HS-5 (cell line): ENCODE measurements around the gene DHX29.

Experiments used
- DNase-seq: peaks from one replicate; pipeline ENCODE4 v3.0.0-alpha.2; 2012; ENCODE audit warnings: low read depth

The DHX29 gene

DNA sequence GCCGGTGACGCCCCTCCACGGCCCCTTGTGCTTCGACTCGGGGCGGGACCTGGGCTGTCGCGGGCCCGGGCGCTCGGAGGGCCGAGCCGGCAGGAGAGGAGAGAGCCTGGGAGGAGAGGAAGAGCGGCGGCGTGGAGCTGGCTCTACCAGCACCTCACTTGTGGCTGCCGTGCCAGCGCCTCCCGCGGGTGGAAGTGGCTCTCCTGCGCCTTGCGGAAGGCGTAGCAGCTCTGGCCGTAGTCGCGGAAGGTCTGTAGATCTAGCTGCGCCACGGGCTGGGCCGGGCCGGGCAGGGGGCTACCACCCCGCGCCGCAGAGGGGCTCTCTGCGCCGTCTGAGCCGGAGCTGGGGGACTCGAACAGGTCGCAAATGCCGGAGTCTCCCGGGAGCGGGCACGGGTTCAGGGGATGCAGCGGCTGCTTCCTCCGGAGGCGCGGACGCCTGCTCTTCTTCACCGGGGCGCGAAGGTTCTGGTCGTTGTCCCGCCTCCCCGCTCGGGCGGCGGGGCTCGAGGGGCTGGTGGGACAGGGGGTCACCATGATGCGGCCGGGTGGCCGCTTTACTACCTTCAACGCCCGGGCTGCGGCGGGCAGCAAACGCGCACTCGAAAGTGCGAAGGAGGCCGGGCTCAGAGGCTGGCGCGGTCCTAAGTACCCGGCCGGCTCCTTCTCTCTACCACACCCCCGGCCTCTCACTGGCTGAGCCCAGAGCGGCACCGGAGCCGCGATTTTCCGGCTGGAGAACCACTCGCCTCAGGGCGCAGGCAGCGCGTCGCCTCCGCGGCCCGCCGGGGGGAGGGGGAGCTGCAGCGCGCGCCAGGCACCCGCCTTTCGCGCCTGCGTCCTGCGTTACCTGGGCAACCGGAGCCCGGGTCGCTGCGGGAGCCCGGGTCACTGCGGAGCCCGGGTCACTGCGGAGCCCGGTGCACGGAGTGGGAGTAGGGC lies 74.2 kb downstream of the DHX29 start, which contains the start of gene CCNO:
CCNO (minus strand) TSS at position 624 of the 944 bp plus-strand sequence; CDS start at position 539, 85 bp downstream.
- DNase-seq = peak; percentile 58

GRCh38 chr5:55232271-55232984 lies 75.1 kb downstream of the DHX29 start:
- no peak for DNase-seq

DNA sequence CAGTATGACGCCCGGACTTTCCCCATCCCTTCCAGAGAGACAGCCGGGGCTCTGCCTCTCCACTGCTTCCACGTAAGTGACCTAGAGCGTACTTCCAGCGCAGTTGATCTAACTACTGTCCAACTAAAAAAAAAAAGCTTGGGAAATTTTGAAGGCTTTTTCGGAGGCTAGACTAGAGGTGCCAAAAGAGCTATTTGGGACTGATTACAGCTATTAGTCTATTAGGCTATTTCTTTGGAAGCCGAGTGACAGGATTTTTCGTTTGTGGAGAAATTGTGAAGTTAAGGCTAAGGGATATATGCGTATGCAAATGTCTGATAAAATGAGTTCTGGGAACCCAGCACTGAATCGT lies 75.6 kb downstream of the DHX29 start:
- no peak for DNase-seq

DNA sequence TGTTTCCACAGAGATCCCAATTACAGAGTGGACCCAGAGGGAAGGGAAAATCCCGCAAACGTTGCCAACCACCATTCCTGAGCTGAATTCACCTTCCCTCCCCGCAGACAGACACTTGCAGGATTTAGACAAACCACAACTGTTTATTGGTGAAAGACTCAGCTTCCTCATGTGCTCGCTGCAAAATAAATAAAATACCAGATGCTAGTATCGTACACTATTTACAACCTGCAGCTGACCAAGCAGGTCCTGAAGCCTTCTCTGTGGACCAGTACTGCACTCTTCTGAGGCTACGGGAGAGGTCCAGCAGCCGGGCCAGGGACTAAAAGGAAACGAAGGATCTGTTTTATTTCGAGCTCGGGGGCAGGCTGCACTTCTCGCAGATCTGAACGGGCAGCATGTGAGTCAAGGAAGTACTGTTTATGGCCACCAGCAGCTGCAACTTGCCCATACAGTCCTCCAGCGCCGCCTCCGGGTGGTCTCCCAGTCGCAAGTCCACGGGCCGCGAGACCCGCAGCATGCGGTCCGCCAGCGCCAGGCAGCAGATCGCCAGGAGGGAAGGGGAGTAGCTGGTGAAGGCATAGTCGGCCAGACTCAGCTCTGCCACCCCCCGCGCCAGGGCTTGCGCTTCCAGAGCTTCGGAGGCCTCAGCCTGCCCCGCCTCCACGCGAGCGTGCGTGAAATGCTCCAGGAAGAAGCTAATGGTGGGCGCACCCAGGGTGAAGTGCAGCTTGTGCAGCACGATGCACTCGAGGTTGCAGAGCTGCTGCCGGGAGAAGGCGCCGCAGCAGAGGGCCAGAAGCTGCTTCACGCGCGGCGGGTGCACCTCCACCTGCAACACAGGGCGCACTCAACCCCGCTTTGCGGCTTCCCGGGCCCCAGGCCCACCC lies 76.2 kb downstream of the DHX29 start:
- no peak for DNase-seq

DNA sequence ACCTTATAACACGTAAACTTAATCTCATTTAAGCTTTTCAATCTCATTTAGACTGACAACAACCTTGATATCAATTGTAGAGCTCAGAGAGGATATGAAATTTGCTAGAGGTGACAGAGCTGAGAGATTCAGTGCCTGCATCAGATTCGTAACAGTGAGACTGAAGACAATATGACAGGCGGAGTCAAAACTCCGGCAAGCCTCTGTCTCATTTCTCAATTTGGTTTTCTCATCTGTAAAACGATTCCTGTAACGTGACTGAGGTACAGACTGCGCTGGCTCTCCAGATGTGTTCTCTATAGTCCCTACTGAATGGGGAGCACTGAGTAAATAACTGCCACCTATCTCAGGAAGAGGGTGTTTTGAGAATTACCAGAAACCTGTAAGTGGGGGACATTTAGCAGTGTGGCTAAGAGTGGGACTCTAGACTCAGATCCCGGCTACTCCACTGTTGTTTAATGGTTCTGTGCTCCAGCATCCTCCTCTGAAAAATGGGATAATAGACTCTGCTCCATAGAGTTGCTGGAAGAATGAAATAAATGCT lies 77.3 kb downstream of the DHX29 start:
- no peak for DNase-seq

DNA sequence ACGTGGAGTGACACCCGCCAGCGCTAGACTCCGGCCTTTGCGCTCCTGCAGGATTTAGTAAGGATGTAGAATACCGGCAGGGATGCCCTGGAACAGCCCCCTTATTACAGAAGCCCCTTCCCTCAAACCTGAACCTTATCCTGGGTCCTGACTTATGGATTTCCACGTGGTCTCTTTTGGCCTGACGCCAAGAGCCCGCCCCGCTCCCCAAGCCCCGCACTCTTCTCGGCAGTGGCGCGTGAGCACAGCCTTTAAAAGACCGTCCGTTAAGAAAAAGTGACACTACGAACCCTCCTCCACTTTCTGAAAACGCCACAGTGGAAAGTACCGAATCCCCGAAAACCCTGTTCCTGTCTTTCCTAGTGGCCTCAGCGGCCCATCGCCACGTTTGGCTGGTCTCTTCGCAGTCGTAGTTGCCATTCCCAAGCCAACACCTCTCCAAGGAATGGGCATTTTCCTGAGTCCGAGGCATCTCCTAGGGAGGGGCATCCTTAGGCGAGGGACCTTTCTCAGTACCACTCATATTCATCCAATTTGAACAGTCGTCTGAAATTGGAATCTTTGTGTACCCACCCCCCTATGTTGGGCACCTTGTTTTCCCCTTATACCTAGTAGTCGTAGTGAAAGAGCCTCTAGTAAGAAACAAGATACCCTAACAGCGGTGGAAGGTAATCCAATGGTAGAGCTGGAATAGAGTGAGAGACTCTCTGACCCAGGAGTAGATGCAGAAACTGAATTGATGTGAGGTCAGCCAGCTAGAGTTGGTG lies 79.6 kb downstream of the DHX29 start:
- DNase-seq = no peak

DNA sequence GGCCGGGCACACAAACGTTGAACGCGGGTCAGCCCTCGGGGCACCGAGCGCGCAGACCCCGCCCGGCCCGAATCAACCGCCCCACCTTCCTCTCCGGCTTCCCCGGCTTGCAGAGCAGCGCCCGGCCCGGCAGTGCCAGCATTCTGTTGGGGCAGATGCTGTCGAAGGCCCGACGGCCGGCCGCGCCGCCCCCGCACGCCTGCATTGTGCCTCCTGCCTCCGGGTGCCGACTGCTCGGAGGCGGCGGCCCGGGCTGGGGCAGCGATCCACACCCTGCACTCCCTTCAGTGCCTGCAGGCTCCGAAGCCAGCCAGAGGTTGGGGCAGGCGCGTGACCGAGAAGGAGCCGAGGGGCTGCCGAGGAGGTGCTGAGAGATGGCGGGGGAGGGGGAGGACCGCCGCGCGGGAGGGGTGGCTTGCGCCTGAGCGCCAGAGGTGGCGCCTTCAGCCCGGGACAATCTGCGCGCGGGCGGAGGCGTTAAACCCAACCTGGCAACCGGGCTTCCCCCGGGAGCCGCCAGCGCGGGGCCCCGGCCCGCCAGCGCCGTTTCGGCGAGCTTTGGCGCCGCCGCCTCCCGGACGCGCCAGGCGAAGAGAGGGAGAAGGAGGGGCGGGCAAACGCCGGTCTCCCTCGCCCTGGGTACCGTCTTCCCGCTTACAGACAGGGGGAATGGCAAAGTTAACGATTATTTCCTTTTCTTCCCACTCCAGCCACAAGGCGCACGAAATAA lies 80.4 kb downstream of the DHX29 start, which contains the start of gene MCIDAS:
MCIDAS (minus strand) TSS at position 382 of the 730 bp plus-strand sequence; CDS start at position 205, 177 bp downstream.
- peak; percentile 46 for DNase-seq

DNA sequence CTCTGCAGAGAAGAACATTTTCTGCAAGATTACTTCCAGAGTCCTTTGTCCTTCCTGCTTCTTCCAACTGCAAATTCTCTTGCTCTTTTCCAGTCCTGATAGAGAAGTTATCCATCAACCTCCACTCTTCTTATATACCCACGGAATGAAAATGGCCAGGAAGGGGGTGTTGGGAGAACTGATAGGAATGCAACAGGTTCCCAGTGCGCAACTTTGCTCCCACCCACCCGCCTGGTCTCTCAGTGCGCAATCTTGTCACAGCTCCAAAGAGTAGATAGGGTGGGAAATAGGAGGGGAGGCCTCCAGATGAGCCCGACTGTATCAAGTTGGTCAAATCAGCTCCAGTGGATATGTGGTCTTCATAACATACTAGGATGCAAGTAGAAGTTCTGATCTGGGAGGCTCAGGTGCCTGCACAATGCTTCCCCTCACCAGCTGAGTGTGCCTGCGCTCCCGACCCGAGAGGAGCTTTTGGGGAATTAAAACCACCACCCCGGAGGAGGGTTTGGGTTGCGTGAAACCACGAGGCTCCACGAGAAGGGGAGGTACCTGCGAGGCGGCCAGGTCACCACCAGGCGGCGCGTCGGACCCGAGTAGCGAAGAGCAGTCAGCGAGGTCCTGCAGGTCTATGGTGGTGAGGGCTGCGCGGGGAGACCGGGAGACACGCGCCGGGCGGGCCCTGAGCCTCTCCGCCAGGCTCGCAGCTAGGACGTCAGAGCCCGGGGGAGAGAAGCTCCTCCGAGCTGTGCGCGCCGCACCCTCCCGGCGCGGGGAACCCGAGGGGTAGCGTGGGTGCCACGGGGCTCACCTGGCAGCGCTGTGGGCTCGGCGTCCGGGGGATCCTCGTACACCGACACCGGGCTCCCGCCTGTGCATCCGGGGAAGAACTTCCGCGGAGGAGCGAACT lies 81.2 kb downstream of the DHX29 start:
- DNase-seq = peak; percentile 55

- DNase-seq = no peak
Measured at GRCh38 chr5:55225346-55225745, 82.1 kb downstream of the DHX29 start.

DNA sequence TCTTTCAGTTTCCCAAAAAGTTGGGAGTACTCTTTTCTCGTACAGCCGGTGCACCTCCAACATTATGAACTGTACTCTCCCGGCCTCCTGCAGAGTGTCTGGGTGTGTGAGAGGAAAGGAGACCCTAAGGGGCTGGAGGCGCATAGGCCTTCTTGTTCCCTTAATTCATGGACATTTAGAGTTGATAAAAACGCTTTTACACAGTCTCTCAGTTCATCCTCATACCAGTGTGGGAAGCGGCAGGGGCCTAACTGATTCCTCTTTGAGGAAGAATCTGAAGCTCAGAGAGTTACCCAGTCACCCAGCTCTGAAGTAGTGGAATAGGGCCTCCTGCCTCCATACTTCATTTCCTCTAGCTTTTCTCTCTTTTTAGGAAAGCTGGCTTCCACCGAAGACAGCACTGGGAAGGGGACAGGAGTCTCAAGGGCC lies 83.7 kb downstream of the DHX29 start:
- DNase-seq = no peak

GRCh38 chr5:55222985-55223811 lies 84.3 kb downstream of the DHX29 start:
- DNase-seq = no peak

- no peak for DNase-seq
Measured at GRCh38 chr5:55222092-55222984, 85.2 kb downstream of the DHX29 start.

DNA sequence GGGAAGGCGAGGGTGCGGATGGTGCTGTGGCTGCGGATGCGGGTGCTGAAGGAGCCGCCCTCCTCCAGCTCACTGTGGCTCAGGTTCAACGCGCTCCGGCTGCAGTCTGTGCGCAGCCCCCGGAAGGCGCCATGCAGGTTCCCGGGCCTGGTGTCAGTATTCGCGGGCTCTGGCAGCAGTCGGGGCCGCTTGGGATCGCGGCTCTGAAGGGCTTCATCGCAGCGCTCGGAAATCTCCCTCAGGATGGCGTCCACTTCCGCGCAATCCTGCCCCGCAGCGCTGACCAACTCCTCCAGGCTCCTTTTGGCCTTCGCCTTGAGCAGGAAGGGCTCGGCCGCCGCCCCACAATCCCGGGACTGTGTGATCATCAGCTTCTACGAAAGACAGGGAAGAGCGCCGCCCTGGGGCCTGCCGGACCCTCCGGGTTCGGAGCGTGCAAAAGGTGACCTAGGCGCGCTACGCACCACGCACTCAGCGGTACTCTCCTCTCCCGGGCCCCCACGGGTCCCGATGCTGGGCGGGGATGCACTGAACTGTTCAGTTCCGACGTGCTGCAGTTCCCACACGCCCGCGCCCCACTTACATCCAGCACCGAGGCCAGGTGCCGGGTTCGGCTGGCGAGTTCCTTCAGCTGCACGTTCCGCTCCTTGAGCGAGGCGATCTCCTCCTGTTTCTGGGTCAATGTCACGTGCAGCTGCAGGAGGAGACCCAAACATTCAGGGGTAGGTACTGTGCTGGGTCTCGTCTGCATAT lies 86.9 kb downstream of the DHX29 start:
- DNase-seq = no peak

GRCh38 chr5:55219770-55220169 lies 87.7 kb downstream of the DHX29 start:
- no peak for DNase-seq

- DNase-seq = no peak
Measured at GRCh38 chr5:55218967-55219366, 88.5 kb downstream of the DHX29 start.

- DNase-seq = no peak
Measured at GRCh38 chr5:55211184-55211874, 96.2 kb downstream of the DHX29 start.
